Transverse colon (tissue), 4 donors: ENCODE data around the gene TBC1D9B. TPM values are rescaled to one million over a fixed set of nuclear protein-coding genes. Genes with fewer than 3 reads are reported as not detected.

Source experiments
- DNase-seq: peaks from one replicate; pipeline ENCODE4 v3.0.0-alpha.2; 2019
- H3K27ac ChIP-seq, 4 donors: fragments of 200-600 bp; sonication (generic); 2 replicates each; pipeline ENCODE4 v1.5.1; 2016 to 2018; ENCODE audit warnings: inconsistent platforms in 4 of 4
- H3K27me3 ChIP-seq: fragments of 200-600 bp; sonication (generic); 2 replicates; pipeline ENCODE4 v1.5.1; 2017; ENCODE audit warnings: inconsistent platforms
- H3K36me3 ChIP-seq, 4 donors: fragments of 200-600 bp; sonication (generic); 2 replicates each; pipeline ENCODE4 v1.5.1; 2017 to 2019; ENCODE audit warnings: inconsistent platforms in 4 of 4
- H3K4me1 ChIP-seq, 4 donors: fragments of 200-600 bp; sonication (generic); 2 replicates each; pipeline ENCODE4 v1.5.1; 2017 to 2020; ENCODE audit warnings: inconsistent platforms in 4 of 4
- H3K4me3 ChIP-seq, 4 donors: fragments of 200-600 bp; sonication (generic); 1 replicate in 1 of 4; 2 replicates in 3 of 4; pipeline versions ENCODE4 v1.5.1 to v1.6.1; 2017 to 2019; ENCODE audit warnings: inconsistent platforms in 4 of 4
- H3K9me3 ChIP-seq, 2 donors: fragments of 200-600 bp; sonication (generic); 2 replicates each; pipeline ENCODE4 v1.5.1; 2017 to 2019; ENCODE audit warnings: inconsistent platforms in 2 of 2
- EP300 ChIP-seq: sonication (generic); formaldehyde crosslinking; IDR thresholded peaks from one replicate; pipeline ENCODE4 v1.6.1; 2017; ENCODE audit warnings: antibody characterized with exemption, low read depth
- POLR2A ChIP-seq: fragments of 450-650 bp; IDR thresholded peaks from one replicate; pipeline ENCODE4 v1.6.1; 2016; ENCODE audit warnings: antibody characterized with exemption, mild to moderate bottlenecking, moderate library complexity
- POLR2AphosphoS5 ChIP-seq, 3 donors: sonication (generic); formaldehyde crosslinking; IDR thresholded peaks; one replicate each; pipeline ENCODE4 v1.6.1; 2016; ENCODE audit warnings: antibody characterized with exemption in 3 of 3
- WGBS, 2 donors: methylation state at CpG; one replicate each; pipeline ENCODE4 v1.1.5; 2018; ENCODE audit warnings: low coverage in 1 of 2; 5-methylcytosine and 5-hydroxymethylcytosine counted together
- in situ Hi-C, 4 donors: fragments of 200-750 bp; cut with MboI; loops; one replicate each; pipeline versions ENCODE4 v1.15.0 to v1.15.1; 2017; ENCODE audit warnings: low sequenced_read_pairs in 3 of 4, low pct_ligation_motif_present in 1 of 4, low pct_unique_long_range_greater_than_20kb in 1 of 4
- intact Hi-C: fragments of 100-400 bp; cut with DNase I; formaldehyde crosslinking; loops from one replicate; pipeline ENCODE4 v1.15.1; 2023; ENCODE audit warnings: low total_unique reads
- total RNA-seq, 4 donors: library from RNA; depleted of rRNA; stranded (reverse); fragments of >200 nt; gene quantifications; one replicate each; pipeline ENCODE4 v1.1.0, GENCODE V29; 2016
- TF ChIP-seq, protein P1 (sequence below), 5 experiments: fragments of 200-600 bp in 3 of 5; fragments of 450-650 bp in 2 of 5; sonication (generic) in 3 of 5; IDR thresholded peaks; 1 replicate in 2 of 5; 2 replicates in 3 of 5; pipeline ENCODE4 v1.5.1; 2016 to 2017; ENCODE audit warnings: antibody characterized with exemption in 5 of 5, inconsistent platforms in 3 of 5, mild to moderate bottlenecking in 2 of 5, moderate library complexity in 1 of 5

Gene TBC1D9B
- total RNA-seq, 4 donors from 2014 or later, result 90.5 to 178 (median 127) TPM

DNA sequence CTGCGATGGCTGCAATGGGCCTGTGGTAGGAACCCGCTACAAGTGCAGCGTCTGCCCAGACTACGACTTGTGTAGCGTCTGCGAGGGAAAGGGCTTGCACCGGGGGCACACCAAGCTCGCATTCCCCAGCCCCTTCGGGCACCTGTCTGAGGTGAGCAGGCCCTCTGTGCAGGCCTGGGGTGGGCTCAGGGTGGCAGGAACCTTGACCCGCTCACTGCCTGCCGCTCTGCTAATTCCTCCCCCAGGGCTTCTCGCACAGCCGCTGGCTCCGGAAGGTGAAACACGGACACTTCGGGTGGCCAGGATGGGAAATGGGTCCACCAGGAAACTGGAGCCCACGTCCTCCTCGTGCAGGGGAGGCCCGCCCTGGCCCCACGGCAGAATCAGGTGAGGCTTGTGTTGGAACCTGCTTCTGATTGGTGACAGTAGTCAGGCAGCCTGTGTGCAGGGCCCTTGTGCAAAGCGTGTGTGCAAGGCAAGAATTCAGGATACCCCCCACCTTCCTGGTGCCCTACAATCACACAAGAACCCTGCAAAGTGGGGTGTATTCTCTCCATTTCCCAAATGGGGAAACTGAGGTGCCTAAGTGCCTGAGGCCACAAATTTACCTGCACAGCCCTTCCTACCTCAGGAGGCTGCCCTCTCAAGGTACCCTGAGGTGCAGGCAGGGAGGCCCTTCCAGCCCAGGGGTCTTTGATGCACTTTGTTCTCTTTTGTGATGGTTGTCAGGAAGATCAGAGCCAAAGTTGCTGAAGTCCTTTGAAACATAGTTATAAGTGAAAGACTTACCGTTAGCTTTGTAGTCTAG lies 83.6 kb downstream of the TBC1D9B start:
- Histone ChIP-seq H3K27ac (peak overlapping the region in 2 of 4 donors; percentile 42 to 99), H3K4me3 (peak overlapping the region in 1 of 4 donors; percentile 91), H3K27me3 (no peaks in the 10 kb centered on the region), H3K9me3 (no peaks in the 10 kb centered on the region), H3K4me1 (peaks cover 50 to 77% (median 75%) of the 10 kb centered on the region in 4 donors), H3K36me3 (peaks cover 0 to 35% (median 17%) of the 10 kb centered on the region in 4 donors)
- TF ChIP-seq POLR2A (no peak), POLR2AphosphoS5 (IDR thresholded peaks at IDR 0.05) (peak in 1 of 3 donors; percentile 14), EP300 (no peak)
- TF ChIP-seq, protein P1, sequence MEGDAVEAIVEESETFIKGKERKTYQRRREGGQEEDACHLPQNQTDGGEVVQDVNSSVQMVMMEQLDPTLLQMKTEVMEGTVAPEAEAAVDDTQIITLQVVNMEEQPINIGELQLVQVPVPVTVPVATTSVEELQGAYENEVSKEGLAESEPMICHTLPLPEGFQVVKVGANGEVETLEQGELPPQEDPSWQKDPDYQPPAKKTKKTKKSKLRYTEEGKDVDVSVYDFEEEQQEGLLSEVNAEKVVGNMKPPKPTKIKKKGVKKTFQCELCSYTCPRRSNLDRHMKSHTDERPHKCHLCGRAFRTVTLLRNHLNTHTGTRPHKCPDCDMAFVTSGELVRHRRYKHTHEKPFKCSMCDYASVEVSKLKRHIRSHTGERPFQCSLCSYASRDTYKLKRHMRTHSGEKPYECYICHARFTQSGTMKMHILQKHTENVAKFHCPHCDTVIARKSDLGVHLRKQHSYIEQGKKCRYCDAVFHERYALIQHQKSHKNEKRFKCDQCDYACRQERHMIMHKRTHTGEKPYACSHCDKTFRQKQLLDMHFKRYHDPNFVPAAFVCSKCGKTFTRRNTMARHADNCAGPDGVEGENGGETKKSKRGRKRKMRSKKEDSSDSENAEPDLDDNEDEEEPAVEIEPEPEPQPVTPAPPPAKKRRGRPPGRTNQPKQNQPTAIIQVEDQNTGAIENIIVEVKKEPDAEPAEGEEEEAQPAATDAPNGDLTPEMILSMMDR (IDR thresholded peaks at IDR 0.05), result no peak
- DNase-seq, result no peak
- in situ Hi-C loops, result no loop called here
- intact Hi-C loops, result no loop called here
- WGBS, 2 donors, result 92% methylated on average over 17 of the region's 22 CpGs; no CpG with 5 or more reads in 1 of the 2 donors

DNA sequence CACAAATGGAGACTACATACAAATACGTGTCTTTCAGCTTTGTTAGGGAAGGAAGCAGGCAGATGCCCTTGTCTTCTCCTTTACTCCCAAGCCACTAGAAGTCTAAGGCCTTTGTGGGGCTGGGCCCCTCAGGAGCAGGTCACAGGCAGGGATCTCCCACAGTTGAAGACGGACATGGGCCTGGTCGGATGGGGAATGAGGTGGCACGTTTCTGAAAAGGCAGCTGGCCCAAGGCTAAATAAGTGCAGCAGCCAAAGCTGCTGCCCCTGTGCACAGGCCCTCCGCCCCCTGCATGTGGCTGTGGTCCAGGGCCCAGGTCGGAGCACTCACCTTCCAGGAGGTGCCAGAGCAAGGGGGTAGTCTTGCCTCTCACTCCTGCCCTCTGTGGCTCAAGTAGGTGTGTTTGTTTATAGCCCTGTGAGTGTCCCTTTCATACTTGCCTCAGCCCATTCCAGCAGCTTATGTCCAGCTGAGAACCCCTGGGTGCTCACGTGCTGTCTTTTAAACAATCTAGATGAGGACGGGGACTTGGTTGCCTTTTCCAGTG lies 85.2 kb downstream of the TBC1D9B start:
- Histone ChIP-seq H3K27ac (peak overlapping the region; percentile 99 to 100 (median 100)), H3K4me3 (peak overlapping the region; percentile 25 to 99 (median 86)), H3K4me1 (peaks cover 61 to 86% (median 83%) of the 10 kb centered on the region in 4 donors), H3K36me3 (peaks cover 0 to 27% (median 13%) of the 10 kb centered on the region in 4 donors), H3K27me3 (no peaks in the 10 kb centered on the region), H3K9me3 (no peaks in the 10 kb centered on the region)
- 40 to 53% methylated on average over 1 to 8 of the region's 8 CpGs for WGBS, 2 donors
- TF ChIP-seq POLR2A, result no peak
- TF ChIP-seq, protein P1 (IDR thresholded peaks at IDR 0.05), result no peak
- TF ChIP-seq EP300, result no peak
- TF ChIP-seq POLR2AphosphoS5 (IDR thresholded peaks at IDR 0.05), result peak in 1 of 3 donors; percentile 27
- intact Hi-C loops (no loop called here), in situ Hi-C loops (no loop called here)
- no peak for DNase-seq

DNA sequence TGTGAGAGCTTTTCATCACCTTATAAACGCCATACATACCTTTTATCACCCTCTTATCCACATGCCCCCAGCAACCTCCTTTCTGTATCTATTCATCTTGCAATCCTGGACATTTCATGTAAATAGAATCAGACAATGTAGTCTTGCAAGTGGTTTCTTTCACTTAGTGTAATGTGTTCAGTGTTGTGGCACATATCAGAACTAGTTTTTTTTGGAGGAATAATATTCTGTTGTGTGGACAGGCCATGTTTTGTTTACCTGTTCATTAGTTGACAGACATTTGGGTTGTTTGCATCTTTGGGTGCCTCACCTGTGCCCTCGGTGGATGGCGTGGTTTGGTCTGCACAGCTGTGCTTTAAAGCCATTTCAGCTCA lies 85.7 kb downstream of the TBC1D9B start:
- H3K4me3 ChIP-seq, result peak overlapping the region; percentile 25 to 99 (median 86)
- intact Hi-C loops, result no loop called here
- WGBS, 2 donors, result 20 to 25% methylated on average over 2 to 3 of the region's 3 CpGs
- H3K27ac ChIP-seq, result peak overlapping the region; percentile 99 to 100 (median 100)
- H3K4me1 ChIP-seq, result peaks cover 57 to 86% (median 83%) of the 10 kb centered on the region in 4 donors
- no peaks in the 10 kb centered on the region for H3K9me3 ChIP-seq
- no peak for TF ChIP-seq EP300
- TF ChIP-seq POLR2A, result no peak
- no peak for TF ChIP-seq POLR2AphosphoS5 (IDR thresholded peaks at IDR 0.05)
- TF ChIP-seq, protein P1 (IDR thresholded peaks at IDR 0.05), result no peak
- no peaks in the 10 kb centered on the region for H3K27me3 ChIP-seq
- no peak for DNase-seq
- in situ Hi-C loops, result no loop called here
- peaks cover 0 to 24% (median 12%) of the 10 kb centered on the region in 4 donors for H3K36me3 ChIP-seq

DNA sequence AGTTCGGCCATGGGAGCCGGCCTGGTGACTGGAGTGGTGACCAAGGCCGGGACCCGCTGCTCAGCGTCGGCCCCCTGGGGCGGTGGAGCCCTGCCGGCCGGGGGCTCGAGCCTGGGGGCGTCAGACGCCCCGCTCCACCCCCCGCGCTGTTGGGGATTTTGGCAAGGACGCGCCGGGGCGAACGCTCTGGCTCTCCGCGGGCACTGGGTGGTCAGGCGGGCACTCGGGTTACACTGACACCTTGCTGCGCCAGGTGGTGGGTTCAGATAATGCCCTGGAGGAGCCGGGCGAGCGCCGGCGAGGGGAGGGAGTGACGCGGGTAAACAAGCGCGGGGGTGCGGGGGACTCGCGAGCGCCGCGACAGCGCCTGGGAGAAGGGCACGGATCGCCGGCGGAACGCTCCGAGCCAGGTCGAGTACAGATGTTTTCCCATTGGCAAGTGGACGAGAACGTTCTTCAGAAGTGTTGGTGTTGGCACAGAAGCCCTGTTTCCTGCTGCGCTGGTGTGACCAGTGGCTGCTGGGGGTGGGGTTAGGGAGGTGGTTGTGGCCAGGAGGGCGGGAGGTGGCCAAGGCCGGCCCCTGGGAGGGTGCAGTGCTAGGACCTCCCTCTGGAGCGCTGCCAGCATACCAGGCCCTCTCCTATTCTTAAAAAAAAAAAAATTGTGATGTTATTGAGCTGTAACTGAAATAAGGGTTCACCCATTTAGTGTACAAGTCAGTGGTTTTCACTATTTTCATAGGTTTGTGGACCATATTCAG lies 86.2 kb downstream of the TBC1D9B start:
- no peaks in the 10 kb centered on the region for H3K27me3 ChIP-seq
- peaks cover 53 to 86% (median 83%) of the 10 kb centered on the region in 4 donors for H3K4me1 ChIP-seq
- DNase-seq, result peak; percentile 97
- H3K36me3 ChIP-seq, result peaks cover 0 to 23% (median 9%) of the 10 kb centered on the region in 4 donors
- TF ChIP-seq EP300 (no peak), POLR2A (peak; percentile 98), POLR2AphosphoS5 (IDR thresholded peaks at IDR 0.05) (peak; percentile 98 to 99 (median 99))
- TF ChIP-seq, protein P1 (IDR thresholded peaks at IDR 0.05), result peak in 3 of 5 experiments; percentile 2 to 40 (median 22)
- no peaks in the 10 kb centered on the region for H3K9me3 ChIP-seq
- WGBS, 2 donors, result 0% methylated on average over 49 of the region's 54 CpGs; no CpG with 5 or more reads in 1 of the 2 donors
- in situ Hi-C loops, result no loop called here
- peak overlapping the region; percentile 82 to 99 (median 95) for H3K4me3 ChIP-seq
- peak overlapping the region; percentile 99 to 100 (median 100) for H3K27ac ChIP-seq
- intact Hi-C loops, result loop anchor here (2.0 kb wide), 1 partner anchor 15 kb away; the partner anchor contains the start of gene MGAT4B
